HFF-Myc (cell line): Measurements from ENCODE around the gene GFI1B.
"Not testable (repeated sequence)": the region's sequence is repeated elsewhere in the genome, so short reads cannot be mapped to it uniquely, and the experiment has no call there.

Source experiments
- DNase-seq: peaks from one replicate; pipeline ENCODE4 v3.0.0-alpha.2; 2011; ENCODE audit warnings: low read depth; ENCODE audit errors: extremely low read depth
- H3K4me3 ChIP-seq: replicated peaks from 2 replicates; pipeline ENCODE4 v1.5.1; 2011; ENCODE audit warnings: low read depth, mild to moderate bottlenecking, control low read depth, low read length
- CTCF ChIP-seq: IDR thresholded peaks from 2 replicates; pipeline ENCODE4 v1.5.1; 2012; ENCODE audit warnings: mild to moderate bottlenecking, low read depth, low read length, control low read depth; ENCODE audit errors: missing control alignments

The GFI1B gene

GRCh38 chr9:132997591-132997990, 19.1 kb downstream of the GFI1B start:
- no peak overlapping the region for H3K4me3 ChIP-seq
- DNase-seq = no peak
- TF ChIP-seq CTCF = no peak

- DNase-seq, H3K4me3 ChIP-seq: not testable (repeated sequence)
These were observed 19.7 kb downstream of the GFI1B start for GRCh38 chr9:132998221-132998620.

GRCh38 chr9:132998831-132999635, 20.5 kb downstream of the GFI1B start:
- no peak for TF ChIP-seq CTCF
- no peak for DNase-seq
- H3K4me3 ChIP-seq = no peak overlapping the region

GRCh38 chr9:133002147-133003070, 23.9 kb downstream of the GFI1B start:
- no peak for TF ChIP-seq CTCF
- no peak for DNase-seq
- H3K4me3 ChIP-seq = no peak overlapping the region

- TF ChIP-seq CTCF = no peak
- no peak overlapping the region for H3K4me3 ChIP-seq
- no peak for DNase-seq
These were observed 24.6 kb downstream of the GFI1B start for GRCh38 chr9:133003071-133003461.

GRCh38 chr9:133003671-133004090, 25.2 kb downstream of the GFI1B start:
- TF ChIP-seq CTCF = no peak
- no peak for DNase-seq
- H3K4me3 ChIP-seq = no peak overlapping the region
